Muscle layer of colon (tissue), 2 donors: ENCODE data around the gene DCAF10.

Experiments used
- H3K27ac ChIP-seq: one replicate; pipeline ENCODE4 v1.7.0; 2013; ENCODE audit warnings: low read depth, mild to moderate bottlenecking, low read length, moderate library complexity
- H3K27me3 ChIP-seq, 2 donors: one replicate each; pipeline ENCODE4 v1.7.0; 2013; ENCODE audit warnings: low read length in 2 of 2, mild to moderate bottlenecking in 2 of 2; ENCODE audit not compliant: insufficient read depth in 2 of 2, control insufficient read depth in 1 of 2
- H3K36me3 ChIP-seq: one replicate; pipeline ENCODE4 v1.7.0; 2013; ENCODE audit warnings: mild to moderate bottlenecking, low read length; ENCODE audit not compliant: insufficient read depth
- H3K4me1 ChIP-seq: one replicate; pipeline ENCODE4 v1.7.0; 2013; ENCODE audit warnings: mild to moderate bottlenecking, low read length; ENCODE audit not compliant: insufficient read depth
- H3K4me3 ChIP-seq, 2 donors: one replicate each; pipeline ENCODE4 v1.7.0; 2013; ENCODE audit warnings: low read length in 2 of 2, low read depth in 1 of 2, mild to moderate bottlenecking in 1 of 2, moderate library complexity in 1 of 2
- H3K9ac ChIP-seq: one replicate; pipeline ENCODE4 v1.7.0; 2013; ENCODE audit warnings: low read length
- H3K9me3 ChIP-seq: one replicate; pipeline ENCODE4 v1.7.0; 2013; ENCODE audit warnings: mild to moderate bottlenecking, low read length
- donor health status: abdominal sarcoma.
- donor health status: Adenocarcinoma of cecum.

DCAF10 gene

GRCh38 chr9:37769306-37769705, 31.3 kb upstream of the DCAF10 start:
- Histone ChIP-seq H3K9me3 (no peaks in the 10 kb centered on the region), H3K36me3 (peaks cover 31% of the 10 kb centered on the region), H3K4me1 (no peaks in the 10 kb centered on the region), H3K9ac (no peak overlapping the region), H3K27ac (no peak overlapping the region), H3K4me3 (no peak overlapping the region), H3K27me3 (no peaks in the 10 kb centered on the region)

GRCh38 chr9:37769995-37770394, 30.6 kb upstream of the DCAF10 start:
- H3K27ac ChIP-seq, result no peak overlapping the region
- no peaks in the 10 kb centered on the region for H3K9me3 ChIP-seq
- H3K4me3 ChIP-seq, result no peak overlapping the region
- peaks cover 31% of the 10 kb centered on the region for H3K36me3 ChIP-seq
- H3K4me1 ChIP-seq, result no peaks in the 10 kb centered on the region
- no peaks in the 10 kb centered on the region for H3K27me3 ChIP-seq
- H3K9ac ChIP-seq, result no peak overlapping the region

DNA sequence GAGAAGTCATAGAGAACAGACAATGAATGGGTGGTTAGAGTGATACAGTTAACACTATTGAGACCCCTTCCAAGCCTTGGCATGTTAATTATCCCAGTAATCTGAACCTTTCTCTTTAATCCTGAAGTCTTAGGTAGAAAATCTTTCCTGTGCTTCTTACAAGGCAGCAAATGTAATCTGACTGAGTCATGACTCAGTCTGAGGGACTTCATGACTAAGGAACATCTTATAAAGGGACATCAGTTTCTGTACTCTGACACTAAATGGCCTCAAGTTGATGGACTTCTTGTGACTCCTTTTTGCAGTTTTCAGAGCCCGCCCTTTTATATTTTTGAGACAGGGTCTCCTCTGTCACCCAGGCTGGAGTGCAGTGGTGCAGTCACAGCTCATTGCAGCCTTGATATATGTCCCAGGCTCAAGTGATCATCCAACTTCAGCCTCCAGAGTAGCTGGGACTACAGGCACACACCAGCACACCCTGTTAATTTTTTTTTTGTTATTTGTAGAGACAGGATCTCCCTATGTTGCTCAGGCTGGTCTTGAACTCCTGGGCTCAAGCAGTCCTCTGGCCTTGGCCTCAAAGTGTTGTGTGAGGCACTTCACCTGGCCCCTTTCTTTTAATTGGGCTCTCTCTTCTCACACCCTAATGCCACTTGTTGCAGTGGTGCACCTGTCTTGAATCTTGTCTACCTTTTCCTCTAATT, 25.2 kb upstream of the DCAF10 start:
- no peaks in the 10 kb centered on the region for H3K9me3 ChIP-seq
- no peak overlapping the region for H3K27ac ChIP-seq
- H3K36me3 ChIP-seq, result peaks cover 50% of the 10 kb centered on the region
- H3K27me3 ChIP-seq, result no peaks in the 10 kb centered on the region
- no peak overlapping the region for H3K9ac ChIP-seq
- H3K4me1 ChIP-seq, result no peaks in the 10 kb centered on the region
- no peak overlapping the region for H3K4me3 ChIP-seq

DNA sequence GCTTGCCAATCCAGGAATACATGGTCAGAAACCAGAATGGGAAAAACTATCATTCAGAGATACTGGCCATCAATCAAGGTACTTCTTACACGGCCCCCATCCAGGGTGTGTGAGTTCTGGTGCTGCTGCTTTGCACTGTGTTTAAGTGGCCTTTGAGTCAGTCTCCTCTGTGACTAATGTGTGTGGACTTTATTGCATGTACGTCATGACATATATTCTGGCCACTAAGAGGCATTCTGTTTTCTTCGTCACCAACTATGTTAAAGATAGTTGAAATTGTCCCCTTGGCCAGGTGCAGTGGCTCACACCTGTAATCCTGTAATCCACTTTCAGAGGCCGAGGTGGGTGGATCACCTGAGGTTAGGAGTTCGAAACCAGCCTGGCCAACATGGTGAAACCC, 24.3 kb upstream of the DCAF10 start:
- Histone ChIP-seq H3K4me1 (no peaks in the 10 kb centered on the region), H3K4me3 (no peak overlapping the region), H3K27ac (no peak overlapping the region), H3K9me3 (no peaks in the 10 kb centered on the region), H3K36me3 (peaks cover 53% of the 10 kb centered on the region), H3K9ac (no peak overlapping the region), H3K27me3 (no peaks in the 10 kb centered on the region)

DNA sequence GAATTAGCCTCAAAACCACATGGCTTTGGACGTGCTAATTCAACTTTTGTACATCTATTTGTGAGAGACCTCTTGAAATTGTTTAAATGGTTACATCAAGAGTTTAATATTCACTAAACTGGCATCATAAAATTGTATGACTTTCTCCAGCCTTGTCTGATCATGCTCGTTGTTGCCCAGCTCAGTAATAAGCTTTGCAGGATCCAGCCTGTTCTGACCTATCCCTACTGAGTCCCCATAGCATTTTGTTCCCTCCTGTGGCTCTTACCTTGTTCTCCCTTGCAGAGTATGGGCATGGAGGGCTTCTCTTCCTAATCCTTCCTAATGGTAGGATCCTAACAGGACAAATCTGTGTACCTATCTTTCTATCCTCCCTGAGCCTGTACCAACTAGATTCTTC, 22.1 kb upstream of the DCAF10 start:
- no peaks in the 10 kb centered on the region for H3K27me3 ChIP-seq
- no peak overlapping the region for H3K4me3 ChIP-seq
- no peak overlapping the region for H3K9ac ChIP-seq
- H3K4me1 ChIP-seq, result no peaks in the 10 kb centered on the region
- H3K27ac ChIP-seq, result no peak overlapping the region
- no peaks in the 10 kb centered on the region for H3K9me3 ChIP-seq
- H3K36me3 ChIP-seq, result peaks cover 62% of the 10 kb centered on the region

GRCh38 chr9:37784291-37784615, 16.3 kb upstream of the DCAF10 start:
- peaks cover 36% of the 10 kb centered on the region for H3K36me3 ChIP-seq
- H3K4me1 ChIP-seq, result peaks cover 7% of the 10 kb centered on the region
- peak overlapping the region; percentile 82 to 93 for H3K4me3 ChIP-seq

GRCh38 chr9:37784616-37785483, 15.7 kb upstream of the DCAF10 start, which contains the start of gene EXOSC3:
Gene EXOSC3 (minus strand): TSS chr9:37785064. CDS start chr9:37785044, 20 bp downstream.
- peaks cover 0 to 7% of the 10 kb centered on the region in 2 donors for H3K27me3 ChIP-seq
- peak within 1 kb of the TSS; percentile 82 to 93 for H3K4me3 ChIP-seq
- no peaks in the 10 kb centered on the region for H3K9me3 ChIP-seq
- peaks cover 7% of the 10 kb centered on the region for H3K4me1 ChIP-seq
- peak within 1 kb of the TSS; percentile 77 for H3K9ac ChIP-seq
- peaks cover 30% of the 10 kb centered on the region for H3K36me3 ChIP-seq
- H3K27ac ChIP-seq, result peak within 1 kb of the TSS; percentile 76

More at GRCh38 chr9:37784291-37784615, 16.3 kb upstream of the DCAF10 start:
- Histone ChIP-seq H3K27me3 (peaks cover 0 to 7% of the 10 kb centered on the region in 2 donors), H3K27ac (peak overlapping the region; percentile 76), H3K9ac (peak overlapping the region; percentile 77), H3K9me3 (no peaks in the 10 kb centered on the region)

DNA sequence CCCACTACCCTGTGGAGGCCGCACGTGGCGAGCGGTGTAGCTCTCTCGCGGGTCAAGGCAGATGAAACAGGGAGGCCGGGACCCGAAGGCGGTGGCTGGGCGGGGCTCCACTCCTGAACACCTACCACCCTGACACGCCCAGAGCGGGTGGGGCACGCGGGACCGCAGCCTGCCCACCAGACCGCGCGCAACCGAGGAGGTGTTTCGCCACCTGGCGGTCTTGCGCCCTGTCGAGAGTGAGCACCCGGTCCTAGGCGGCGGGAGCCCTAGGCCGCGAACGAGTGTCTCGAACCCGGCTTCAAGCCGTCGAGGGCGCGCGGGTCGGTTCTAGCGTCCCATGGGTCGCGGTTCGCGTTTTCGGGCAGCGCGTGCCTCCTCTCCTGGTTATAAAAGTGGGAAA, 13.5 kb upstream of the DCAF10 start:
- Histone ChIP-seq H3K27ac (no peak overlapping the region), H3K9ac (no peak overlapping the region), H3K36me3 (peaks cover 8% of the 10 kb centered on the region), H3K9me3 (no peaks in the 10 kb centered on the region), H3K4me3 (no peak overlapping the region), H3K4me1 (peaks cover 7% of the 10 kb centered on the region), H3K27me3 (peaks cover 0 to 7% of the 10 kb centered on the region in 2 donors)

DNA sequence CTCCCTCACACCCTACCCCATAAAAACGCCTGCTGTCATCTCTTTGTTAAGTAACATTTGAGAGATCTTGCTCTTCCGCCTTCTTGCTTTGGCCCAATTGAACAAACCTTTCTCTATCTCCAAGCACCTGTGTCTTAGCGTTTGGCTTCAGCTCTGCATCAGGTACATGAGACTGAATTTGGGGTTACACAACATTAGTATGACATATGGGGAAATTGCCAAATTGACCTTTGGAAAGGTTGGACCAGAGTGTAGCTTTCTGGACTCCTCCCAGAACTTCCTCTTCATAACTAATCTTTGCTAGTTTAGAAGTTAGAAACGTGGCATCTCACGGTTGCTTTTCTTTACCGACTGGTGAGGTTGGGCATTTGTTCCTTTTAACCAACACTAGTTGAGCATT, 12.3 kb upstream of the DCAF10 start:
- H3K27ac ChIP-seq, result no peak overlapping the region

DNA sequence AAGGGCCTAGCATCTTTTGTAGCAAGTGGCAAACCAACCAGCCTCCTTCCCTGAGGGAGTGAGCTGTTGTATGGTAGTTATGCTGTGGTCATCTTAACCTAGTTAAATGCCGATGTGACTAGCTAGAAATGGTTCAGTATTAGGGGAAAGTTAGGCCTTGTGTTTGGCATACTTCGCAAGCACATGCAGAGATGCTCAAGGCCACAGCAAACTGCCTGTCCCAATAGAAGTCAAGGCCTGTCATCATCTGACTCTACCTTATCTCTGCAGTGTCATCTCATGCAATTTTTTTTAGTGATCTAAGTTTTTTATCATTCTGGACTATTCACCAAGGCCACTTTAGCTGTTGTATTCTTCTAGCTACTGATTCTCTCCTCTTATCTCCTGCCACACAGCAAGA, 10.5 kb upstream of the DCAF10 start:
- Histone ChIP-seq H3K4me3 (no peak overlapping the region), H3K27ac (no peak overlapping the region), H3K4me1 (no peaks in the 10 kb centered on the region), H3K27me3 (peaks cover 0 to 7% of the 10 kb centered on the region in 2 donors), H3K36me3 (no peaks in the 10 kb centered on the region), H3K9ac (peak overlapping the region; percentile 11), H3K9me3 (no peaks in the 10 kb centered on the region)

More for the DNA sequence above, 12.3 kb upstream of the DCAF10 start:
- Histone ChIP-seq H3K36me3 (no peaks in the 10 kb centered on the region), H3K9me3 (no peaks in the 10 kb centered on the region), H3K4me3 (no peak overlapping the region), H3K27me3 (peaks cover 0 to 7% of the 10 kb centered on the region in 2 donors), H3K4me1 (peaks cover 7% of the 10 kb centered on the region), H3K9ac (no peak overlapping the region)

- no peaks in the 10 kb centered on the region for H3K4me1 ChIP-seq
These were observed 8.5 kb upstream of the DCAF10 start for GRCh38 chr9:37792122-37792521.

More at GRCh38 chr9:37792122-37792521, 8.5 kb upstream of the DCAF10 start:
- peaks cover 0 to 3% of the 10 kb centered on the region in 2 donors for H3K27me3 ChIP-seq
- no peaks in the 10 kb centered on the region for H3K9me3 ChIP-seq
- no peak overlapping the region for H3K9ac ChIP-seq
- H3K27ac ChIP-seq, result no peak overlapping the region
- no peak overlapping the region for H3K4me3 ChIP-seq
- no peaks in the 10 kb centered on the region for H3K36me3 ChIP-seq
